Gastroesophageal sphincter (tissue), 3 donors: ENCODE measurements around the gene BIRC7.

Experiments
- EP300 ChIP-seq: sonication (generic); formaldehyde crosslinking; IDR thresholded peaks from one replicate; pipeline ENCODE4 v1.6.1; 2017; ENCODE audit warnings: antibody characterized with exemption, mild to moderate bottlenecking
- POLR2A ChIP-seq, 2 donors: fragments of 450-650 bp; IDR thresholded peaks; one replicate each; pipeline ENCODE4 v1.6.1; 2017; ENCODE audit warnings: antibody characterized with exemption in 2 of 2, mild to moderate bottlenecking in 2 of 2, moderate library complexity in 1 of 2
- POLR2AphosphoS5 ChIP-seq: sonication (generic); formaldehyde crosslinking; IDR thresholded peaks from one replicate; pipeline ENCODE4 v1.6.1; 2017; ENCODE audit warnings: antibody characterized with exemption
- TF ChIP-seq, protein P1 (sequence below), 4 experiments: fragments of 200-600 bp in 2 of 4; fragments of 450-650 bp in 2 of 4; sonication (generic) in 1 of 4; IDR thresholded peaks; one replicate each; pipeline ENCODE4 v1.5.1; 2017 to 2019; ENCODE audit warnings: antibody characterized with exemption in 4 of 4, mild to moderate bottlenecking in 2 of 4, moderate library complexity in 2 of 4

GRCh38 chr20:63255931-63256704 is 20.4 kb downstream of the BIRC7 start:
- TF ChIP-seq, protein P1, sequence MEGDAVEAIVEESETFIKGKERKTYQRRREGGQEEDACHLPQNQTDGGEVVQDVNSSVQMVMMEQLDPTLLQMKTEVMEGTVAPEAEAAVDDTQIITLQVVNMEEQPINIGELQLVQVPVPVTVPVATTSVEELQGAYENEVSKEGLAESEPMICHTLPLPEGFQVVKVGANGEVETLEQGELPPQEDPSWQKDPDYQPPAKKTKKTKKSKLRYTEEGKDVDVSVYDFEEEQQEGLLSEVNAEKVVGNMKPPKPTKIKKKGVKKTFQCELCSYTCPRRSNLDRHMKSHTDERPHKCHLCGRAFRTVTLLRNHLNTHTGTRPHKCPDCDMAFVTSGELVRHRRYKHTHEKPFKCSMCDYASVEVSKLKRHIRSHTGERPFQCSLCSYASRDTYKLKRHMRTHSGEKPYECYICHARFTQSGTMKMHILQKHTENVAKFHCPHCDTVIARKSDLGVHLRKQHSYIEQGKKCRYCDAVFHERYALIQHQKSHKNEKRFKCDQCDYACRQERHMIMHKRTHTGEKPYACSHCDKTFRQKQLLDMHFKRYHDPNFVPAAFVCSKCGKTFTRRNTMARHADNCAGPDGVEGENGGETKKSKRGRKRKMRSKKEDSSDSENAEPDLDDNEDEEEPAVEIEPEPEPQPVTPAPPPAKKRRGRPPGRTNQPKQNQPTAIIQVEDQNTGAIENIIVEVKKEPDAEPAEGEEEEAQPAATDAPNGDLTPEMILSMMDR (IDR thresholded peaks at IDR 0.05) = no peak
- TF ChIP-seq POLR2AphosphoS5 (no peak), POLR2A (IDR thresholded peaks at IDR 0.05) (no peak), EP300 (no peak)
